Left ventricle myocardium inferior (tissue), 1 donor: ENCODE results near the gene AGTPBP1. TPM values are rescaled to one million over a fixed set of nuclear protein-coding genes. Genes with fewer than 3 reads are reported as not detected.

Source experiments
- DNase-seq: peaks from one replicate; pipeline ENCODE4 v3.0.0-alpha.2; 2020
- H3K27ac ChIP-seq: fragments of 200-600 bp; replicated peaks from 2 replicates; pipeline ENCODE4 v1.8.0; 2021
- H3K27me3 ChIP-seq: fragments of 200-600 bp; 2 replicates; pipeline ENCODE4 v1.8.0; 2021; ENCODE audit warnings: low read depth
- H3K36me3 ChIP-seq: fragments of 200-600 bp; 2 replicates; pipeline ENCODE4 v1.8.0; 2021
- H3K4me1 ChIP-seq: fragments of 200-600 bp; 2 replicates; pipeline ENCODE4 v1.8.0; 2021
- H3K4me3 ChIP-seq: fragments of 200-600 bp; 2 replicates; pipeline ENCODE4 v1.8.0; 2021; ENCODE audit warnings: mild to moderate bottlenecking, moderate library complexity
- H3K9me3 ChIP-seq: fragments of 200-600 bp; replicated peaks from 2 replicates; pipeline ENCODE4 v1.8.0; 2021
- CTCF ChIP-seq: fragments of 200-600 bp; IDR thresholded peaks from 2 replicates; pipeline ENCODE4 v1.8.0; 2021; ENCODE audit warnings: antibody characterized with exemption, mild to moderate bottlenecking, borderline replicate concordance
- intact Hi-C: fragments of 100-400 bp; cut with micrococcal nuclease; formaldehyde crosslinking; loops from one replicate; pipeline ENCODE4 v1.11.0; 2022
- total RNA-seq: library from RNA; stranded (reverse); fragmentation: NEBNext Ultra II Directional; extraction: Animal tissue kit (Norgen Biotek cat#: 25700); gene quantifications from one replicate; pipeline ENCODE4 v1.2.1, GENCODE V29; 2021
- donor health status: DM: no; HTN: yes; CAD: no; lungs with severe emphysema.

The AGTPBP1 gene
- total RNA-seq, 1 donor from 2014 or later, result 52.5 TPM

GRCh38 chr9:85536514-85536913 is 205.2 kb downstream of the AGTPBP1 start:
- no peak for TF ChIP-seq CTCF
- Histone ChIP-seq H3K9me3 (peaks cover 7% of the 10 kb centered on the region), H3K27ac (peak overlapping the region; percentile 63), H3K4me3 (no peak overlapping the region), H3K4me1 (peaks cover 25% of the 10 kb centered on the region), H3K36me3 (no peaks in the 10 kb centered on the region), H3K27me3 (no peaks in the 10 kb centered on the region)
- intact Hi-C loops, result no loop called here
- no peak for DNase-seq

- Histone ChIP-seq H3K9me3 (peaks cover 7% of the 10 kb centered on the region), H3K4me1 (peaks cover 25% of the 10 kb centered on the region), H3K27ac (peak overlapping the region; percentile 63), H3K4me3 (no peak overlapping the region), H3K27me3 (no peaks in the 10 kb centered on the region), H3K36me3 (no peaks in the 10 kb centered on the region)
- intact Hi-C loops, result no loop called here
- peak; percentile 35 for DNase-seq
- TF ChIP-seq CTCF, result no peak
Observed at GRCh38 chr9:85536076-85536475, 205.7 kb downstream of the AGTPBP1 start.

GRCh38 chr9:85534340-85534739 is 207.4 kb downstream of the AGTPBP1 start:
- peaks cover 7% of the 10 kb centered on the region for H3K9me3 ChIP-seq
- H3K27ac ChIP-seq, result peak overlapping the region; percentile 42
- DNase-seq, result peak; percentile 32
- peaks cover 30% of the 10 kb centered on the region for H3K4me1 ChIP-seq
- H3K27me3 ChIP-seq, result no peaks in the 10 kb centered on the region
- no peaks in the 10 kb centered on the region for H3K36me3 ChIP-seq
- intact Hi-C loops, result no loop called here
- H3K4me3 ChIP-seq, result no peak overlapping the region
- TF ChIP-seq CTCF, result no peak

- Histone ChIP-seq H3K4me3 (no peak overlapping the region), H3K4me1 (peaks cover 36% of the 10 kb centered on the region)
- intact Hi-C loops, result no loop called here
Observed at GRCh38 chr9:85533538-85533937, 208.2 kb downstream of the AGTPBP1 start.

GRCh38 chr9:85530721-85531120 is 211.0 kb downstream of the AGTPBP1 start:
- no peaks in the 10 kb centered on the region for H3K36me3 ChIP-seq
- no peak overlapping the region for H3K4me3 ChIP-seq
- peaks cover 16% of the 10 kb centered on the region for H3K9me3 ChIP-seq
- intact Hi-C loops, result no loop called here
- no peak for TF ChIP-seq CTCF
- H3K4me1 ChIP-seq, result peaks cover 48% of the 10 kb centered on the region
- peak overlapping the region; percentile 42 for H3K27ac ChIP-seq
- H3K27me3 ChIP-seq, result peaks cover 1% of the 10 kb centered on the region
- DNase-seq, result no peak

More at GRCh38 chr9:85533538-85533937, 208.2 kb downstream of the AGTPBP1 start:
- Histone ChIP-seq H3K27ac (no peak overlapping the region), H3K9me3 (peaks cover 7% of the 10 kb centered on the region), H3K27me3 (no peaks in the 10 kb centered on the region), H3K36me3 (no peaks in the 10 kb centered on the region)
- TF ChIP-seq CTCF, result no peak
- no peak for DNase-seq
